ENCODE results near the gene TAOK2. TPM values are rescaled to one million over a fixed set of nuclear protein-coding genes. Genes with fewer than 3 reads are reported as not detected.

The TAOK2 gene
- total and polyA plus RNA-seq, 2 of the 4 experiments (the other 2 are of a cell fraction), result 23.0 to 31.7 TPM

DNA sequence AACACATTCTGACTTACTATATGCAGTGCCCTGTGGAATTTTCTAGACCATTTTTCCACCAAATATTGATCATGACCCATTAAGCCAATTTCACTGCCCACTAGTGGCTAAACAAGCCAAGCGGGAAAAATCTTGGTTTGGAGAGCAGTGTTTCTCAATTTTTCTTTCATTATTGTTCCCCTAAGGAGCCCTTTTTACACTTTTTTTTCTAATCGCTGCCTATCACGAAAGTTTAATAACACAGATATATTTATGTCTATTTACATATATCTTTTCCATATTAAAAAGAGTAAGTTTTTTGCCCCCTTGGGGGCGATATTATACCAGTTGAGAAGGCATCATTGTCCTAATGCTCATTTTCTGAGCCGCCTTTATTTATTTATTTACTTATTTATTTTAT is 68.2 kb downstream of the TAOK2 start:
- BruUV-seq (replicated peaks), result no TSS peak
- WGBS, 2 experiments (ENCODE audit: extremely low coverage in 2 of 2, insufficient read length in 1 of 2), result no CpG with 5 or more reads among the region's 5 CpGs
- Histone ChIP-seq H2BK15ac (ENCODE audit: low read depth, low read length) (no peak overlapping the region), H3K4me2 (ENCODE audit: low read depth, low read length) (no peak overlapping the region), H3K9ac (ENCODE audit: low read depth, low read length) (no peak overlapping the region), H3K56ac (ENCODE audit: extremely low read depth, insufficient read depth, low read length) (no peak overlapping the region), H2BK120ac (ENCODE audit: low read depth, low read length) (no peak overlapping the region), H2BK5ac (ENCODE audit: low read depth, low read length, poor library complexity, severe bottlenecking) (no peak overlapping the region), H3K27ac (ENCODE audit: insufficient read depth, low read length) (no peak overlapping the region), H3K9me3 (ENCODE audit: control insufficient read depth, insufficient read depth, low read length) (no peaks in the 10 kb centered on the region), H4K91ac (ENCODE audit: insufficient read depth, low read depth, low read length) (no peak overlapping the region), H3K79me1 (ENCODE audit: low read depth in 1 of 2, low read length in 2 of 2) (no peaks in the 10 kb centered on the region), H3K4me3 (ENCODE audit: insufficient read depth, low read depth, low read length) (no peak overlapping the region), H2AFZ (replicated peaks; ENCODE audit: low read length, poor library complexity) (no peak overlapping the region), H3K27me3 (ENCODE audit: control insufficient read depth, insufficient read depth, low read length) (peaks cover 8% of the 10 kb centered on the region), H2AK9ac (replicated peaks; ENCODE audit: low read depth, low read length, poor library complexity) (no peak overlapping the region), H3K9me1 (ENCODE audit: insufficient read depth, low read length) (peaks cover 6% of the 10 kb centered on the region), H4K5ac (ENCODE audit: low read depth, low read length) (no peak overlapping the region), H2AK5ac (ENCODE audit: low read depth, low read length) (no peak overlapping the region), H4K8ac (ENCODE audit: low read depth in 2 of 2, low read length in 2 of 2) (no peak overlapping the region), H3K23ac (ENCODE audit: low read depth, low read length) (no peak overlapping the region), H3K4ac (ENCODE audit: low read depth, low read length) (no peak overlapping the region), H4K20me1 (ENCODE audit: insufficient read depth, low read length) (no peaks in the 10 kb centered on the region), H3K14ac (replicated peaks; ENCODE audit: low read depth, low read length) (no peak overlapping the region), H3K4me1 (ENCODE audit: control insufficient read depth, insufficient read depth, low read length) (no peaks in the 10 kb centered on the region), H2BK20ac (ENCODE audit: low read depth, low read length) (no peak overlapping the region), H3K18ac (ENCODE audit: low read depth, low read length) (no peak overlapping the region), H3K36me3 (ENCODE audit: control insufficient read depth, insufficient read depth, low read length) (no peaks in the 10 kb centered on the region)
- dilution Hi-C loops (cut with HindIII; ENCODE audit: low sequenced_read_pairs, unreplicated experiment), result no loop called here
- TF ChIP-seq, protein P1, sequence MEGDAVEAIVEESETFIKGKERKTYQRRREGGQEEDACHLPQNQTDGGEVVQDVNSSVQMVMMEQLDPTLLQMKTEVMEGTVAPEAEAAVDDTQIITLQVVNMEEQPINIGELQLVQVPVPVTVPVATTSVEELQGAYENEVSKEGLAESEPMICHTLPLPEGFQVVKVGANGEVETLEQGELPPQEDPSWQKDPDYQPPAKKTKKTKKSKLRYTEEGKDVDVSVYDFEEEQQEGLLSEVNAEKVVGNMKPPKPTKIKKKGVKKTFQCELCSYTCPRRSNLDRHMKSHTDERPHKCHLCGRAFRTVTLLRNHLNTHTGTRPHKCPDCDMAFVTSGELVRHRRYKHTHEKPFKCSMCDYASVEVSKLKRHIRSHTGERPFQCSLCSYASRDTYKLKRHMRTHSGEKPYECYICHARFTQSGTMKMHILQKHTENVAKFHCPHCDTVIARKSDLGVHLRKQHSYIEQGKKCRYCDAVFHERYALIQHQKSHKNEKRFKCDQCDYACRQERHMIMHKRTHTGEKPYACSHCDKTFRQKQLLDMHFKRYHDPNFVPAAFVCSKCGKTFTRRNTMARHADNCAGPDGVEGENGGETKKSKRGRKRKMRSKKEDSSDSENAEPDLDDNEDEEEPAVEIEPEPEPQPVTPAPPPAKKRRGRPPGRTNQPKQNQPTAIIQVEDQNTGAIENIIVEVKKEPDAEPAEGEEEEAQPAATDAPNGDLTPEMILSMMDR (conservative IDR thresholded peaks at IDR 0.05; ENCODE audit: low read depth, low read length), result peak; percentile 61
- no peak for TF ChIP-seq MAZ (IDR thresholded peaks at IDR 0.05; ENCODE audit: borderline replicate concordance, low read depth, low read length)
- peak; percentile 66 for TF ChIP-seq RAD21 (IDR thresholded peaks at IDR 0.05; ENCODE audit: low read length)
- TF ChIP-seq SMC3 (IDR thresholded peaks at IDR 0.05; ENCODE audit: low read depth, low read length), result peak; percentile 44
- ATAC-seq (ENCODE audit: low read depth), result peak; percentile 63
- peak; percentile 46 for DNase-seq
- POLR2A ChIA-PET (ENCODE audit: unreplicated experiment), result no interaction called here
- CTCF ChIA-PET, result interaction anchor here (1.4 kb wide), 1 partner anchor 10 kb away, joined by 6 read pairs; no protein-coding TSS in a partner anchor
- intact Hi-C loops (cut with micrococcal nuclease), result no loop called here
- in situ Hi-C loops (cut with MboI; ENCODE audit: low sequenced_read_pairs), result no loop called here

Other genes starting within 250 kb of the TAOK2 start
- gene C16orf54, start 227.9 kb upstream of the TAOK2 start, total RNA-seq (2012; rRNA removed), result not detected in 2 replicates
- gene C16orf54, start 227.9 kb upstream of the TAOK2 start, polyA plus RNA-seq (2012; rRNA removed), result not detected in 2 replicates
- not detected in 2 replicates for gene ZG16, start 195.6 kb upstream of the TAOK2 start, total RNA-seq (2012; rRNA removed)
- gene ZG16, start 195.6 kb upstream of the TAOK2 start, polyA plus RNA-seq (2012; rRNA removed), result not detected in 2 replicates
- gene KIF22, start 183.1 kb upstream of the TAOK2 start, total RNA-seq (2012; rRNA removed), result 40.8 and 43.0 TPM in 2 replicates
- gene KIF22, start 183.1 kb upstream of the TAOK2 start, polyA plus RNA-seq (2012; rRNA removed), result 65.1 and 66.0 TPM in 2 replicates
- gene MAZ, start 167.3 kb upstream of the TAOK2 start, total RNA-seq (2012; rRNA removed), result 113 and 127 TPM in 2 replicates
- gene MAZ, start 167.3 kb upstream of the TAOK2 start, polyA plus RNA-seq (2012; rRNA removed), result 124 and 138 TPM in 2 replicates
- gene PRRT2, start 161.7 kb upstream of the TAOK2 start, total RNA-seq (2012; rRNA removed), result 0.90 and 1.4 TPM in 2 replicates
- 10.5 and 10.7 TPM in 2 replicates for gene PRRT2, start 161.7 kb upstream of the TAOK2 start, polyA plus RNA-seq (2012; rRNA removed)
- 10.6 and 15.3 TPM in 2 replicates for gene PAGR1, start 157.7 kb upstream of the TAOK2 start, total RNA-seq (2012; rRNA removed)
- 22.1 and 26.4 TPM in 2 replicates for gene PAGR1, start 157.7 kb upstream of the TAOK2 start, polyA plus RNA-seq (2012; rRNA removed)
- gene MVP, start 153.4 kb upstream of the TAOK2 start, total RNA-seq (2012; rRNA removed), result 221 and 319 TPM in 2 replicates
- gene MVP, start 153.4 kb upstream of the TAOK2 start, polyA plus RNA-seq (2012; rRNA removed), result 204 and 231 TPM in 2 replicates
- gene CDIPT, start 110.6 kb upstream of the TAOK2 start, total RNA-seq (2012; rRNA removed), result 47.1 and 48.3 TPM in 2 replicates
- gene CDIPT, start 110.6 kb upstream of the TAOK2 start, polyA plus RNA-seq (2012; rRNA removed), result 100 and 111 TPM in 2 replicates
- 0.72 and 0.83 TPM in 2 replicates for gene SEZ6L2, start 74.3 kb upstream of the TAOK2 start, total RNA-seq (2012; rRNA removed)
- 10.0 and 10.5 TPM in 2 replicates for gene SEZ6L2, start 74.3 kb upstream of the TAOK2 start, polyA plus RNA-seq (2012; rRNA removed)
- gene ASPHD1, start 73.4 kb upstream of the TAOK2 start, total RNA-seq (2012; rRNA removed), result 4.1 and 4.2 TPM in 2 replicates
- 14.5 and 15.7 TPM in 2 replicates for gene ASPHD1, start 73.4 kb upstream of the TAOK2 start, polyA plus RNA-seq (2012; rRNA removed)
- 3.1 and 4.1 TPM in 2 replicates for gene KCTD13, start 47.6 kb upstream of the TAOK2 start, total RNA-seq (2012; rRNA removed)
- gene KCTD13, start 47.6 kb upstream of the TAOK2 start, polyA plus RNA-seq (2012; rRNA removed), result 20.7 and 22.2 TPM in 2 replicates
- gene TMEM219, start 11.8 kb upstream of the TAOK2 start, total RNA-seq (2012; rRNA removed), result 44.2 and 47.0 TPM in 2 replicates
- 94.3 and 95.3 TPM in 2 replicates for gene TMEM219, start 11.8 kb upstream of the TAOK2 start, polyA plus RNA-seq (2012; rRNA removed)
- gene HIRIP3, start 21.7 kb downstream of the TAOK2 start, total RNA-seq (2012; rRNA removed), result 5.0 and 5.8 TPM in 2 replicates
- gene HIRIP3, start 21.7 kb downstream of the TAOK2 start, polyA plus RNA-seq (2012; rRNA removed), result 10.5 and 13.7 TPM in 2 replicates
- 42.1 and 42.8 TPM in 2 replicates for gene INO80E, start 22.4 kb downstream of the TAOK2 start, total RNA-seq (2012; rRNA removed)
- 40.9 and 46.5 TPM in 2 replicates for gene INO80E, start 22.4 kb downstream of the TAOK2 start, polyA plus RNA-seq (2012; rRNA removed)
- gene DOC2A, start 37.2 kb downstream of the TAOK2 start, total RNA-seq (2012; rRNA removed), result under 0.01 TPM in 1 of 2 replicates, not detected in the other
- gene DOC2A, start 37.2 kb downstream of the TAOK2 start, polyA plus RNA-seq (2012; rRNA removed), result 0.48 and 0.50 TPM in 2 replicates
- gene C16orf92, start 49.3 kb downstream of the TAOK2 start, total RNA-seq (2012; rRNA removed), result not detected in 2 replicates
- not detected in 2 replicates for gene C16orf92, start 49.3 kb downstream of the TAOK2 start, polyA plus RNA-seq (2012; rRNA removed)
- not detected in 2 replicates for gene TLCD3B, start 57.4 kb downstream of the TAOK2 start, total RNA-seq (2012; rRNA removed)
- 0.14 and 0.19 TPM in 2 replicates for gene TLCD3B, start 57.4 kb downstream of the TAOK2 start, polyA plus RNA-seq (2012; rRNA removed)
- gene ALDOA, start 91.9 kb downstream of the TAOK2 start, total RNA-seq (2012; rRNA removed), result 1,576 and 1,697 TPM in 2 replicates
- gene ALDOA, start 91.9 kb downstream of the TAOK2 start, polyA plus RNA-seq (2012; rRNA removed), result 1,990 and 2,139 TPM in 2 replicates
- gene PPP4C, start 102.1 kb downstream of the TAOK2 start, total RNA-seq (2012; rRNA removed), result 209 and 222 TPM in 2 replicates
- gene PPP4C, start 102.1 kb downstream of the TAOK2 start, polyA plus RNA-seq (2012; rRNA removed), result 200 and 202 TPM in 2 replicates
- not detected in 2 replicates for gene TBX6, start 118.1 kb downstream of the TAOK2 start, total RNA-seq (2012; rRNA removed)
- 0.06 and 0.10 TPM in 2 replicates for gene TBX6, start 118.1 kb downstream of the TAOK2 start, polyA plus RNA-seq (2012; rRNA removed)
- gene YPEL3, start 122.3 kb downstream of the TAOK2 start, total RNA-seq (2012; rRNA removed), result 1.1 and 3.1 TPM in 2 replicates
- gene YPEL3, start 122.3 kb downstream of the TAOK2 start, polyA plus RNA-seq (2012; rRNA removed), result 25.6 and 33.3 TPM in 2 replicates
- under 0.01 and 0.28 TPM in 2 replicates for gene GDPD3, start 139.7 kb downstream of the TAOK2 start, total RNA-seq (2012; rRNA removed)
- gene GDPD3, start 139.7 kb downstream of the TAOK2 start, polyA plus RNA-seq (2012; rRNA removed), result 2.8 and 19.5 TPM in 2 replicates
- gene MAPK3, start 149.4 kb downstream of the TAOK2 start, total RNA-seq (2012; rRNA removed), result 22.5 and 30.8 TPM in 2 replicates
- 137 and 150 TPM in 2 replicates for gene MAPK3, start 149.4 kb downstream of the TAOK2 start, polyA plus RNA-seq (2012; rRNA removed)
- 6.4 and 7.2 TPM in 2 replicates for gene CORO1A, start 209.7 kb downstream of the TAOK2 start, total RNA-seq (2012; rRNA removed)
- gene CORO1A, start 209.7 kb downstream of the TAOK2 start, polyA plus RNA-seq (2012; rRNA removed), result 13.2 and 16.7 TPM in 2 replicates
- gene BOLA2B, start 219.8 kb downstream of the TAOK2 start, total RNA-seq (2012; rRNA removed), result 301 and 407 TPM in 2 replicates
- gene BOLA2B, start 219.8 kb downstream of the TAOK2 start, polyA plus RNA-seq (2012; rRNA removed), result 90.1 and 121 TPM in 2 replicates
- gene SLX1A, start 220.0 kb downstream of the TAOK2 start, total RNA-seq (2012; rRNA removed), result 8.4 and 11.4 TPM in 2 replicates
- 35.1 and 44.4 TPM in 2 replicates for gene SLX1A, start 220.0 kb downstream of the TAOK2 start, polyA plus RNA-seq (2012; rRNA removed)
- gene SULT1A3, start 225.4 kb downstream of the TAOK2 start, total RNA-seq (2012; rRNA removed), result 0.18 and 1.1 TPM in 2 replicates
- 12.8 and 17.2 TPM in 2 replicates for gene SULT1A3, start 225.4 kb downstream of the TAOK2 start, polyA plus RNA-seq (2012; rRNA removed)